NCI-H1694 (cell line): ENCODE data around the gene SAP130.
"Not testable (repeated sequence)": the region's sequence is repeated elsewhere in the genome, so short reads cannot be mapped to it uniquely, and the experiment has no call there.

Experiments used
- DNase-seq: peaks from one replicate; lab custom pipeline; 2025; lab: John Stamatoyannopoulos, UW

The SAP130 gene

GRCh38 chr2:127953128-127953718 lies 74.6 kb downstream of the SAP130 start:
- no peak for DNase-seq

GRCh38 chr2:127951026-127951425 lies 76.8 kb downstream of the SAP130 start:
- DNase-seq: no peak

DNA sequence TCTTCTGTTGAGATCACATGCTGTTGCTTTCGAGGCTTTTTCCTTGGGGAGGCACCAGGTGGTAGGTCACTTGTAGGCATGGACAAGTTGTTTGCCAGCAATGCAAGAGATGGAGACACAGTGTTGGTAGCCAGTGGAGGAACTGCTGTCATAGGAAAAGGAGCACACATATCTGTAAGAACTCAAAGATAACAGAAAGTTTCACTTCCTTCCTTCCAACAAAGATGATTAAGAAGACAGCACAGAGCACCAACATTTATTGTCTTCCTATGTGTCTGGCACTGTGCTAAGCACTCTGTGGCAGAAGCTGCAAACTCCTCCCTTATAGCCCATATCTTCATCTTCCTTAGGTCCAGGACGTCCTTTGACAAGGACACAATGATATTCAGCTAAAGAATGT lies 77.6 kb downstream of the SAP130 start:
- no peak for DNase-seq

- DNase-seq: no peak
Measured at GRCh38 chr2:127945281-127945680, 82.6 kb downstream of the SAP130 start.

GRCh38 chr2:127943186-127943585 lies 84.7 kb downstream of the SAP130 start:
- no peak for DNase-seq

DNA sequence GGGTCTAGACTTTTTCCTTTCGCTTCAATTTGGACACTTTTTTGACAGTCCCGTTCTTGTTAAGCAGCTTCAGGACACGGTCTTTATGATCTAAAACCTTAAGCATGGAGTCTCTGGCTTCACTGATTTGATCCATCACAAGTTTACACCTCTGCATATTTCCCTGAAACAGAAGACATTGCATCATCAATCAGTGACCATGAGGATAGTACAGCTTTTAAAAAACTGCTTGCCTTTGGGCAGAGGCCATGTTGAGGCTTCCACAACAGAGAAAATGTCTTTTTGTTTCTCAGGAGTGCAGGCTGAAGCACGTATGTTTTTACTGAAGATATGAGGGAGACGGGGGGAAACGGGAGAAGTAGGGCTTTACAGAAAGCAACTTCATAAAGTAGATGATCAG lies 85.9 kb downstream of the SAP130 start:
- DNase-seq: no peak

- DNase-seq: no peak
Measured at GRCh38 chr2:127941461-127941860, 86.4 kb downstream of the SAP130 start.

- no peak for DNase-seq
Measured at GRCh38 chr2:127940641-127941040, 87.2 kb downstream of the SAP130 start.

GRCh38 chr2:127935337-127935736 lies 92.5 kb downstream of the SAP130 start:
- no peak for DNase-seq

GRCh38 chr2:127932199-127932876 lies 95.5 kb downstream of the SAP130 start:
- no peak for DNase-seq

- DNase-seq: no peak
Measured at GRCh38 chr2:127929449-127929848, 98.4 kb downstream of the SAP130 start.

- DNase-seq: no peak
Measured at GRCh38 chr2:127927384-127927783, 100.5 kb downstream of the SAP130 start.

GRCh38 chr2:127917916-127918315 lies 109.9 kb downstream of the SAP130 start:
- DNase-seq: no peak

GRCh38 chr2:127913808-127914457 lies 113.9 kb downstream of the SAP130 start:
- no peak for DNase-seq

GRCh38 chr2:127911737-127912136 lies 116.1 kb downstream of the SAP130 start:
- no peak for DNase-seq

- DNase-seq: no peak
Measured at GRCh38 chr2:127910415-127910814, 117.4 kb downstream of the SAP130 start.

DNA sequence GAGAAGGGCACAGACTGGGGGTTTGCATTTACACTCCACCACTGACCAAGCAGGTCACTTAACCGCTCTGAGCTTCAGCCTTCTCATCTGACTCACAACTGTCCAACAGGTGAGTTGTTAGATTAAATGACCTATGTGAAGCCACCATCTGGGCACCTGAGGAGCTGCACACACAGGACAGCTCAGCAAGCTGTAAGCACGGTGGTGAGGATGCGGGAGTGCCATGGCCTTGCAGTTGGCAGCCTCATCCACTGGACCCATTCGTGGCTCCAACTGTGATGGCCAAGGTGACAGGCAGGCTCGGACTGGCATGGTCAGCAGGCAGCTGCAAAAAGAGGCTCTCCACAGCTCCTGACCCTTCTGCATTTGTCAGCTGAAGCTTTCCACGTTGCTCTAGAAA lies 118.8 kb downstream of the SAP130 start:
- DNase-seq: no peak

GRCh38 chr2:127907733-127908400 lies 120.0 kb downstream of the SAP130 start:
- not testable (repeated sequence) for DNase-seq

DNA sequence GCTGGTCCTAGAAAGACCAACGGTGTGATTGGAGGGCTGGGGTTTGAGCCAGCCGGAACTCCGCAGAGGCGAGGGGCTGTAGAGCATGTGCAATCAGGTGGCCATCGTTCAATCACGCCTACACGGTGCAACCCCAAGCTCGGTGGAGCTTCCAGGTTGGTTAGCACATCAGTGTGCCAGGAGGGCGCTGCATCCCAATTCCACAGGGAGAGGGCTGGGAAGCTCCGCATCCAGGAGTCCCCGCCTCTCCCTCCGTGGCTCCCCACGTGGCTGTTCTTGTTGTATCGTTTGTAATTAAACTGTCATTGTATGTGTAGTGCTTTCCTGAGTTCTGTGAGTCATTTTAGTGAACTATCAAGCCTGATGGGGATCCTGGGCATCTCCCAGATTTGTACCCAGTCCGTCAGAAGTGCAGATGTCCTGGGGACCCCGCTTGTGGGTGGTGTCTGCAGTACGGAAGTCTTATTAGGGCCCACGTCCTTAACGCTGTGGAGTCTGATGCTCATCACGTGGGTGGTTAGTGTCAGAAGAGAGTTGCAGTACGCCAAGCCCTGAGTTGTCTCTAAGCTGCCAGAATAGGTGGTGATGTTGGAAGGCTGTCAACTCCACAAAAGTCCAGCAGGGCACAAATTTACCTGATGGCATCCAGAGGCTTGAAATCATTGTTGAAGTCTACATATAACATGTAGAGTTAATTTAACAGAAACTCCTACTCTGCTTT lies 121.5 kb downstream of the SAP130 start:
- DNase-seq: no peak

GRCh38 chr2:127901339-127902056 lies 126.4 kb downstream of the SAP130 start:
- no peak for DNase-seq

DNA sequence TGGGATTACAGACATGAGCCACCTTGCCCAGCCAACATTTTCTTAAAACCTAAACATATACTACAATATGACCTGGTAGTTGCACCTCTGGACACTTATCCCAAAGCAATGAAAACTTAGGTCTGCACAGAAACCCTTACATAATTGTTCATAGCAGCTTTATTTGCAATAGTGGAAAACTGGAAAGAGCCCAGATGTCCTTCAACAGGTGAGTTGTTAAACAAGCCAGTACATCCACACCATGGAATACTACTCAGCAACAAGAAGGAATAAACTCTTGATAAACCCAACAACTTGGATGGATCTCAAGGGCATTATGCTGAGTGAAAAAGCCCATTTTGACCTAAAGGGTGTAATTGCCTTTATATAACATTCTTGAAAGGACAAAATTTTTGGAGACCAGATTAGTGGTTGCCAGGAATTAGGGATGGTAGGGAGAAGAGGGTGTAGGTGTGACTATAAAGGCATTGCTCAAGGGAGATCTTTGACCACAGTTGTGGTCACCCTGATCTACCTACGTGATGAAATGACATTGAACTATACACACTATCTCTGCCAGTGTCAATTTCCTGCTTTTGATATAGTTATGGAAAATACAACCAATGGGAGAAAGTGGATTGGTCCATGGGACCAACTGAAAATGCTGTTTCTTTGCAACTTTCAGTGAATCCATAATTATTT lies 130.2 kb downstream of the SAP130 start:
- no peak for DNase-seq
